GM19035 (cell line): ENCODE measurements around the gene CACNB2.

ENCODE experiments used
- ATAC-seq: cut with Tn5 transposase; IDR thresholded peaks from one replicate; pipeline ENCODE4 v1.9.1; 2021; ENCODE audit not compliant: unreplicated experiment

The CACNB2 gene

DNA sequence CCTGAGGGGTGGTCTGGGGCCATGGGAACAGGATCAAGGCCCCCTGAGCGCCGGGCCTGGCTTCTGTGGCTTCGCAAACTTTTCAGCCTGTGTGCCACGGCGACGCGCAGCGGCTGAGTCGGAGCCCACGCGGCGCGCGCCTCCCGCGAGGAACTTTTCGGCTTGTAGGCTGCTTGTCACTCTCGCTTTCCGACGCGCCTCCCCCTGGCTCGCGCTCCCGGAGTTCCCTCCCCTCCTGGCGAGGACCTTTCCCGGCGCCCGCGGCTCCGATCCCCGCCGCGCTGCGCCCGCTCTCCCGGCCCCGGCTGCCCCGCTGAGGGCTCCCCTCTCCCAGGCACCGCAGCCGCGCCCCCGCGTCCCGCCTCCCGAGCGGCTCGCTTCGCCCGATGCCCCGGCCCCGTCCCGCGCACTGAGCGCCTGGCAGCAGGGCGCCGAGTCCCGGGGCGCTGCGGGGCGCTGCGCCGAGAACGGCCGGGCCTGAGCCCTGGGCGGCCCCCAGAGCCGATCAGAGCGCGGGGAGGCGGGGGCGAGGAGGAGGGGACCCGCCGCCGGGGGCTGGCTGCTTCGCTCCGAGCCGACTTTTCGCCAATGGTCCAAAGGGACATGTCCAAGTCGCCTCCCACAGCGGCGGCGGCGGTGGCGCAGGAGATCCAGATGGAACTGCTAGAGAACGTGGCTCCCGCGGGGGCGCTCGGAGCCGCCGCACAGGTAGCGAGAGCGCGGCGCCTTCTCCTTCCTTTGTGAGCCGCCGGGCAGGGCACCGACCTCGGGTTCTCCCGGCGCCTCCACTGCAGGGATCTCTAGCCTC is at the start of gene CACNB2:
TSS of gene CACNB2 (plus strand) at position 276 of the 808 bp plus-strand sequence.
- ATAC-seq, result no peak

DNA sequence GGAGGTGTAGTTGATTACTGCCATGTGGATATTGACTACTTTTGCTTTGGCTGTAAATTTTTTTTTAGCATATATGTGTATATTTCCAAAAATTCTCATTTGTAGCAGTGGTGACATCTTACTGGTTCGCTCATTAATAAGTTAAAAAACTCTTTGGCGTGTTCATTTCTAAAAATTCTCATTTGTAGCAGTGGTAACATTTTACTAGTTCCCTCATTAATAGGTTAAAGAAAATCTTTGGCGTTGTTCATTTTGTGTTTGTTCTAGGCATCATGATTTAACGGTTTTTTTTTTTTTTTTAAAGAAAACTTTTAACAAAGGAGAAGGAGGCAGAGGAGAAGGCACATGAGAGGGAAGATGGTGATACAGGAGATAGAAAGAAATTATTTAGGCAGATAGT is 45.9 kb upstream of the CACNB2 start:
- no peak for ATAC-seq

DNA sequence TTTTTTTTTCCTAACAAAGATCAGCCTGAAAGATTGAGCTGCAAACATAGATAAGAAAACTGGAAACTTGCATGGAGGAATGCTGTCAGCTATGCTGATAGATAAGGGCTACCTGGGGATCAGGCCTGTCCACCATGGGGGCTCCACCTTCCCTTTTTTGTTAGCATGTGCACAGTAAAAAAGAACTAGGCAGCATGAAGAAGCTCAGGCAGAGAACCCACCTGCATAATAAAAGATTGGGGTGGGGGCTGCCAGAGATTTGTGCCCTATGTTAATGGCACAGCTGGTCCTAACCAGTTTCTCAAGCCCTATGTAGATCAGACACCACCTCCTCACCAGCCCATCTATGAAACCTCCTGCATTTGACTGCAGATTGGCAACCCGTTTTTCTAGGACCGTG is 45.4 kb upstream of the CACNB2 start:
- ATAC-seq, result no peak

DNA sequence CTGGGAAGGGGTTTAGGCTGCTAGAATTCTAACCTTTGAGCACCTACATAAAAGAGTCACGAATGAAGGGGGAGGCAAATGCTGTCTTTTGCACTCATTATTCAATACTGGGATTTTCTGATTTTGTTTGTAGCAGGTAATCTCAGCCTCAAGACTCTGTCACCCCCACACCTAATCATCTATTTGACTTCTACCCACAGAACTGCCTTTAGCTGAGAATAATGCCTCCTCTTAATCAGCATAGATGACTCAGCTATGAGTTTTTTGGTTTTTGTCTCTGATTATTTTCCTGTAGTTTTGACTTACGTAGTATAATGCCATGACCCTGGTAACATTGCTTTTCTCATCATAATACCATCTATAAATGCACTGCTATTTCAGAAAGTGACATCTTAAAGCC is 42.7 kb upstream of the CACNB2 start:
- ATAC-seq, result no peak

DNA sequence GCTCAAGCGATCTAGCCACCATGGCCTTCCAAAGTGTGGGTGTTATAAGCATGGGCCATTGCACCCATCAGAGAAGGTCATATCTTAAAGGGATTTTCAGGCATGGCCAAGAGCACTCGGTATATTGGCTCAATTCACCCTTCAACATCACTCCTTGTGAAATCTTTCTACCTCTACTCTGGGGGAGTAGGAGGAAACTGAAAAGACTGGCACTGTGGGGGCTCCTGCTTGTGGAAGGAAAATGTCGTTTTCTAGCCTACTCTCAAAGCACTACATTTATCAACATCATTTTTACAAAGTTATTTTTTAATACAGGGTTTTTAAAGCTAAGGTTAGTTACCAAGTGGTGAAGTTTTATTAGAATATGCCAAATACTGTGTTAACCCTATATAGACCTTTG is 42.0 kb upstream of the CACNB2 start:
- no peak for ATAC-seq

DNA sequence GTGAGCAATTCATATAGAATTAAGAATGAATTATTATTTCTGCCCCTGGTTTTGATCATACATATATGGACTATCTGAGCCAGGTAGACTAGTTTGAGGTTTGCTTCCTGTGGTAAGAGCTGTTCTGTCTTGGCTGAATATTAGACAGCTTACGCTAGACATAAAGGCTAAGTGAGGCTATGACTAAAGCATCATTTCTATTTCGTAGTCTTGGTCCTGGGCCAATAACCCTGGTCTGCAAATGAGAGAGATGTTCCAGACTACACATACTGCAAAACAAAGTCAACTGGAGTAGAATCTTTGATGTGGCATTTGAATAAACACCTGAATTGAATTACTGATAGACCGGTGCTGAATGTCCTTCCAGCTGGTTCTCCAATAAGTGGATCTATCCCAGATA is 40.8 kb upstream of the CACNB2 start:
- no peak for ATAC-seq

DNA sequence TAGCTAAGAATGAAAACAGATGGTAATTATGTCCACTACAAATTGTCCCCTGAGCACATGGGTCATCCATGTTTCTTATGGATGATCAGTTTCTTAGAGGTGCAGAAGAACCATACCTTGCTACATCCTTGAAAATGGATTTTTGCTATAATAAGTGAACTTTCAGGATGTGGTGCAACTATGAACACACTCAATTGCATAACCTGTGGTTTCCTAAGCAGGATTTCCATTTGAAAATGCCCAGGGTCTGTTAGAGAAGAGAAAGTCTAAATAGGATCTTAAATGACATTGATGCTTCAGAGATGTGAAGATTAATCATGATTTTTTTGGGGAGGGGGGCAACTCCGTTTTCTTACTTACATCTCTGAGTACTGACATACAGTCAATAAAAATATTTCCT is 39.6 kb upstream of the CACNB2 start:
- ATAC-seq, result no peak

- ATAC-seq, result no peak
Observed at GRCh38 chr10:18102404-18102803, 37.8 kb upstream of the CACNB2 start.

DNA sequence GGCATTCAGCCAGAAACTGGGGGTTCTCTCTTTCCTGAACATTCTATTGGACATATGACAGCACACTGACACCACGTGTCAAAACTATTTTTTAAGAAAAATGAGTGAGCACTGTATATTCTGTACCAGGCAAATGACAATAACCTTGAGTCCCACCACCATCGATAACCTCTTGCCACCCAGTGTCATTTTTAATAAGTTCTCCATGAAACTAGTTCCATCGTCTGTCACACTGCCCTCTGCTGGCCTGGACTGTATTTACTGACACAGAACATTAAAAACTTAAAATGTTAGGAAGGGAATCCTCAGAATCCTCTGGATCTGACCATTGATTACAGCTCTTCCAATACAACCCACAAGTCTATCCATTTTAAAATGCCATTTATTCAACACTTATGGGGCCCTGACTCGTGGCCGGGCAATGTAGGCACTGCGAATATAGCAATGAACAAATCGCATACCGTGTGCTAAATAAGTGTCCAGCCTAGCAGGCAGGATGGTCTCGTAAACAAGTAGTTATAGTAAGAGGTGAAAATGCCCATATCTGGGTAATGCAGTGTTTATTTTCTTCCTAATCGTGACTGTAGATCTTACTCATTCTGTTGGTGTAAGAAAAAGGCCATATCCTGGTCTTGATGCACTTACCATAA is 35.9 kb upstream of the CACNB2 start:
- no peak for ATAC-seq

- ATAC-seq, result no peak
Observed at GRCh38 chr10:18109341-18109870, 30.8 kb upstream of the CACNB2 start.

GRCh38 chr10:18113881-18114280 is 26.3 kb upstream of the CACNB2 start:
- no peak for ATAC-seq

- no peak for ATAC-seq
Observed at GRCh38 chr10:18117276-18117675, 22.9 kb upstream of the CACNB2 start.

- no peak for ATAC-seq
Observed at GRCh38 chr10:18122753-18123152, 17.5 kb upstream of the CACNB2 start.

DNA sequence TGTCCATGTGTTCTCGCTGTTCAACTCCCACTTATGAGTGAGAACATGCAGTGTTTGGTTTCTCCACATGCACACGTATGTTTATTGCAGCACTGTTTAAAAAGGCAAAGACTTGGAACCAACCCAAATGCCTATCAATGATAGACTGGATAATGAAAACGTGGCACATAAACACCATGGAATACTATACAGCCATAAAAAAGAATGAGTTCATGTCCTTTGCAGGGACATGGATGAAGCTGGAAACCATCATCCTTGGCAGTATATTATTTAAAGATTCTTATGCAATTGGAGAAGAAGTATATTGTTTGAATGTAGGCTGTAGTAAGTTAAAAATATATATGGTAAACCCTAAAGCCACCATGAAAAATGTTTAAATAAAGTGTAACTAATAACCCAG is 7.2 kb upstream of the CACNB2 start:
- ATAC-seq, result no peak

DNA sequence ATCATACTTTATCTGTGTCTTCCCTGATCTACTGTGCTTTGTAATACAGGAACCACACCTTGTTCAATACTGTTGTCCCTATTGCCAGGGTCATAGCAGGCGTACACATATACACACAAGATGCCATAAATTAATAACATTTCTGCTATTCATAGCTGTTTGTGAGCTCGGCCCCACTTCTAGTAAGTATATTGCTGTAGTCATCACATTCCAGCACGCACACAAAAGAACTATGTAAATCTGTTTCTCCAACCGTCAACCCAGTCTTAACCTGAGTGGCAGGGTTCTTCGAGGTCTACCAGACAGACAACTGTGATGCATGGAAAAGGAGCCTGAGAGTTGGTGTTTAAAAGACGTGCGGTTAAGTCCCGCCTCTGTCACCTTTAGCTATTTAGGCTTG is 5.7 kb upstream of the CACNB2 start:
- no peak for ATAC-seq

- ATAC-seq, result no peak
Observed at GRCh38 chr10:18134921-18135320, 5.3 kb upstream of the CACNB2 start.

DNA sequence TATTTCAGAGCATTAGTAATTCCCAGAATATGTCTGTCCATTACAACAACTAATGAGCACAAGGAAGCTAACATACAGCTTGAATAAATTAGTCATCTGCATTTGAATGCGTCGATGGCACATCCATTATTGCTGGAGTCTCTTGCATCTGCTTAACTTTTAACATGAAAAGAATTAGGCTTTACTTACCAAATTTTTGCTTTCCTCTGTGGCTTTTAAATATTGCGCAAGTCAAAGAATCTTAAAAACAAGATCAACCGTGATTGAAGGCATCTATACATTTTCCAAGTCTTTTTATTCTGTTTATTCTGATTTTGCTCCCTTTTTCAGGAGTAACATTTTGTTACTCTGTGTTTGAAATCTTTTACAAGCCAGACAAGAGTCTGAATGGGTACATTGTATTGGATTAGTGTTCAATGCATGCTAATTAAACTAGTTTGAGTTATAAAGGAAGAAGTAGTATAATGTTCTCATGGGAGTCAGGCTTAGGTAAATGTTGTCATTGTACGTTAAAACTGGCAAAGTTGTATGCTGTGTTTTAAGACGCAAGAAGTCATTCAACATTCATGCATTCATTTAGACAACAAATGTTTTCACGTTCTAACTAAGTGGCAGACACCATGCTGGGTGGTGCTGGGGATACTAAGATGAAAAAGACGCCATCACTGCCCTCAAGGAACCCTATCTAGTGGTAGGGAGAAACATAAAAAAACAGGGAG is 4.0 kb upstream of the CACNB2 start:
- no peak for ATAC-seq

DNA sequence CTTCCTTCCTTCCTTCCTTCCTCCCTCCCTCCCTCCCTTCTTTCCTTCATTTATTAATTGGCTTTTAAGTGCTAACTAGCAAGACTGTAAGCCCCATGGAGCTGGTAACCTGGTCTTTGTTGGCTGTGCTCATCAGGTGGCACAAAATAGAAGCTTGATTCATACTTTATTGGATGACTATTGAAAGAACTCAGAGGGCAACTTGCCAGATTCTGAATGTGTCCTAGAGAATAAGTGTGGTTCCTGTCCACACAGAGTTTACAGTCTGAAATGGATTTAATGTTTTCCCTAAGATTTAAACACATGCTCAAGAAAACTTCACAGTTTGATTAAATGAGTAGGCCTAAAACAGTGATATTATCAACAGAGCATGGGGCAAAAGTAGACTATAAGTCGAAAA is 3.1 kb upstream of the CACNB2 start:
- no peak for ATAC-seq

- no peak for ATAC-seq
Observed at GRCh38 chr10:18140957-18141845, 977 bp downstream of the CACNB2 start.

DNA sequence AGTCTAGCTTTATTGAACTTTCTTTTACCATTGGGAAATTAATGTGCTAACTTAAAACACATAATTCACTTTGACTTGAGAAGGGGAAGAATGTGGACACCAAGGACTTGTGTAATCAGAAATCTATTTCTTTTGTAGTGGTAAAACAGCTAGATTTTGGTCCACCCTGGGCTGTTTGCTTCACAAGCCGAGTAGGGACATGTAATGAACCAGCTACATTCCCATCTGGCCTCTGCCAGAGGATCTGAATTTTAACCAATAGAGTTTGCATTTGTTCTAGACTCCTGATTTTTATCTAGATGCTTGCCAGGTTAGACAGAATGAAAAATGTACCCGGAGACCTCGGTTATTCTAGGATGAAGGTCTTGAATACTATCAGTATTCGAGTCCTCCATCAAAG is 1.9 kb downstream of the CACNB2 start:
- no peak for ATAC-seq

GRCh38 chr10:18144396-18144795 is 4.2 kb downstream of the CACNB2 start:
- ATAC-seq, result no peak
